Kidney (tissue), 14 donors: Measurements from ENCODE around the gene AIMP1. TPM values are rescaled to one million over a fixed set of nuclear protein-coding genes. Genes with fewer than 3 reads are reported as not detected.

Experiments used
- DNase-seq, 5 donors: peaks; one replicate each; pipeline ENCODE4 v3.0.0-alpha.2; 2013 to 2020
- FAIRE-seq: peaks from 2 replicates; lab custom pipeline; 2012; peaks lifted over from hg19 to GRCh38; lab: Jason Lieb, UNC
- H3K27ac ChIP-seq, 2 donors: one replicate each; pipeline ENCODE4 v1.7.0; 2013; ENCODE audit warnings: low read depth in 2 of 2, low read length in 2 of 2, inconsistent platforms in 1 of 2
- H3K27me3 ChIP-seq: one replicate; pipeline ENCODE4 v1.7.1; 2013; ENCODE audit warnings: low read length, inconsistent platforms; ENCODE audit not compliant: control insufficient read depth, insufficient read depth
- H3K36me3 ChIP-seq, 3 donors: one replicate each; pipeline versions ENCODE4 v1.7.0 to v1.7.1; 2013; ENCODE audit warnings: low read length in 3 of 3, control low read depth in 1 of 3, inconsistent platforms in 1 of 3; ENCODE audit not compliant: insufficient read depth in 3 of 3, control insufficient read depth in 2 of 3
- H3K4me1 ChIP-seq, 3 donors: one replicate each; pipeline versions ENCODE4 v1.7.0 to v1.7.1; 2013; ENCODE audit warnings: low read length in 3 of 3, inconsistent platforms in 1 of 3, low read depth in 1 of 3; ENCODE audit not compliant: control insufficient read depth in 2 of 3, insufficient read depth in 2 of 3
- H3K4me3 ChIP-seq, 3 donors: one replicate each; pipeline versions ENCODE4 v1.7.0 to v1.8.1; 2013; ENCODE audit warnings: low read length in 3 of 3, control low read depth in 1 of 3, inconsistent platforms in 1 of 3
- H3K9ac ChIP-seq, 3 donors: one replicate each; pipeline versions ENCODE4 v1.7.0 to v1.7.1; 2013; ENCODE audit warnings: low read length in 3 of 3, control low read depth in 1 of 3, inconsistent platforms in 1 of 3
- H3K9me3 ChIP-seq, 3 donors: one replicate each; pipeline versions ENCODE4 v1.7.0 to v1.7.1; 2013; ENCODE audit warnings: low read length in 3 of 3, control low read depth in 1 of 3, inconsistent platforms in 1 of 3; ENCODE audit not compliant: control insufficient read depth in 2 of 3, insufficient read depth in 1 of 3
- CTCF ChIP-seq: IDR thresholded peaks from 3 replicates; pipeline ENCODE4 v1.5.1; 2012; ENCODE audit warnings: mild to moderate bottlenecking, moderate library complexity, borderline replicate concordance; ENCODE audit not compliant: insufficient read depth; ENCODE audit errors: extremely low read depth
- intact Hi-C: fragments of 100-400 bp; cut with DNase I; formaldehyde crosslinking; loops from one replicate; pipeline ENCODE4 v1.11.1; 2022
- polyA plus RNA-seq: library from polyadenylated mRNA; stranded (reverse); fragments of 350-450 nt; fragmentation: Illumina TruSeq; extraction: RNeasy Lipid Tissue Mini Kit (QIAGEN cat#74804); gene quantifications from one replicate; pipeline ENCODE4 v1.2.3, GENCODE V29; 2014; ENCODE audit warnings: low read depth, low replicate concordance; ENCODE audit not compliant: insufficient read depth
- total RNA-seq: library from RNA; stranded (reverse); fragmentation: NEBNext Ultra II Directional; extraction: Animal tissue kit (Norgen Biotek cat#: 25700); gene quantifications from one replicate; pipeline ENCODE4 v1.2.1, GENCODE V29; 2021
- donor health status: control.
- donor health status: control.
- donor health status: control.
- donor health status: control.
- donor health status: control.
- donor health status: DM: yes; HTN: yes; CAD: no.
- donor health status: Normal renal cell carcinoma (clear cell type).

AIMP1 gene
- total and polyA plus RNA-seq, 2 donors from 2014 or later, result 43.3 to 47.1 TPM

- Histone ChIP-seq H3K9me3 (peaks cover 0 to 4% (median 1%) of the 10 kb centered on the region in 3 donors), H3K27me3 (no peaks in the 10 kb centered on the region), H3K4me3 (no peak overlapping the region), H3K4me1 (no peaks in the 10 kb centered on the region), H3K27ac (no peak overlapping the region), H3K9ac (no peak overlapping the region), H3K36me3 (peaks cover 5 to 28% (median 15%) of the 10 kb centered on the region in 3 donors)
- DNase-seq (no peak), FAIRE-seq (no peak)
- intact Hi-C loops, result no loop called here
- TF ChIP-seq CTCF, result no peak
Measured at GRCh38 chr4:106333186-106333585, 16.8 kb downstream of the AIMP1 start.

GRCh38 chr4:106334741-106335470, 18.6 kb downstream of the AIMP1 start:
- H3K27me3 ChIP-seq, result no peaks in the 10 kb centered on the region
- H3K27ac ChIP-seq, result no peak overlapping the region
- peaks cover 0 to 4% (median 1%) of the 10 kb centered on the region in 3 donors for H3K9me3 ChIP-seq
- H3K4me3 ChIP-seq, result no peak overlapping the region
- H3K4me1 ChIP-seq, result no peaks in the 10 kb centered on the region
- peak in 1 of 5 donors; percentile 7 for DNase-seq
- no peak for TF ChIP-seq CTCF
- H3K9ac ChIP-seq, result no peak overlapping the region
- peaks cover 5 to 30% (median 14%) of the 10 kb centered on the region in 3 donors for H3K36me3 ChIP-seq
- intact Hi-C loops, result no loop called here
- no peak for FAIRE-seq

GRCh38 chr4:106336618-106337017, 20.3 kb downstream of the AIMP1 start:
- no peaks in the 10 kb centered on the region for H3K4me1 ChIP-seq
- DNase-seq (peak in 1 of 5 donors; percentile 2), FAIRE-seq (no peak)
- no peak for TF ChIP-seq CTCF
- intact Hi-C loops, result no loop called here
- H3K4me3 ChIP-seq, result no peak overlapping the region
- peaks cover 7 to 29% (median 13%) of the 10 kb centered on the region in 3 donors for H3K36me3 ChIP-seq
- no peak overlapping the region for H3K9ac ChIP-seq
- no peak overlapping the region for H3K27ac ChIP-seq
- H3K9me3 ChIP-seq, result peaks cover 0 to 4% (median 1%) of the 10 kb centered on the region in 3 donors
- H3K27me3 ChIP-seq, result no peaks in the 10 kb centered on the region
